ENCODE results near the gene GMDS. TPM values are rescaled to one million over a fixed set of nuclear protein-coding genes. Genes with fewer than 3 reads are reported as not detected.

GMDS gene
- total and polyA plus RNA-seq, 9 donors = 6.6 to 20.6 (median 11.0) TPM

DNA sequence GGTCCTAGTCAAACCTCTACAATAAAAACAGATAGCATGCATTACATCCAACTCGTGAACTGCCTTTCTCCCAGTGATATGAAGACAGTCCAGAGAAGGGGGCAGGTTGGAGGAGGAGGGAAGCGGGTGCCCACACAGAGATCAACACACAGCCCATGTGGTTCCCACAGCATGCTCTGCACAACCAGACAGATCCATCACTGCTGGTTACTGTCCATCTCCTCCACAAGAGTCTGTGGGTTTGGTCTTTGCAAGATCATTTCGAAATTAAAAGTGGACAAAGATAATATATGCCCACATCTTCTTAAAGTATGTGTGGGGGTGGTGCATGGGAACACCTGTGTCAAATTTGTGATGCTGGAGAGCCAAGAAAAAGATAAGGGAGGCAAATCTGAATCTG lies 215.5 kb downstream of the GMDS start:
- 81 to 90% (median 89%) methylated on average over 3 of the region's 3 CpGs for WGBS, 3 donors
- Histone ChIP-seq H3K4me3 (no peak overlapping the region), H3K27ac (no peak overlapping the region), H3K9me3 (no peaks in the 10 kb centered on the region), H3K4me1 (ENCODE audit: insufficient read depth) (peaks cover 1% of the 10 kb centered on the region), H3K27me3 (no peaks in the 10 kb centered on the region), H3K36me3 (no peaks in the 10 kb centered on the region)
- no peak for TF ChIP-seq EP300 (IDR thresholded peaks at IDR 0.05)
- no peak for TF ChIP-seq POLR2A (IDR thresholded peaks at IDR 0.05)
- TF ChIP-seq, protein P1, sequence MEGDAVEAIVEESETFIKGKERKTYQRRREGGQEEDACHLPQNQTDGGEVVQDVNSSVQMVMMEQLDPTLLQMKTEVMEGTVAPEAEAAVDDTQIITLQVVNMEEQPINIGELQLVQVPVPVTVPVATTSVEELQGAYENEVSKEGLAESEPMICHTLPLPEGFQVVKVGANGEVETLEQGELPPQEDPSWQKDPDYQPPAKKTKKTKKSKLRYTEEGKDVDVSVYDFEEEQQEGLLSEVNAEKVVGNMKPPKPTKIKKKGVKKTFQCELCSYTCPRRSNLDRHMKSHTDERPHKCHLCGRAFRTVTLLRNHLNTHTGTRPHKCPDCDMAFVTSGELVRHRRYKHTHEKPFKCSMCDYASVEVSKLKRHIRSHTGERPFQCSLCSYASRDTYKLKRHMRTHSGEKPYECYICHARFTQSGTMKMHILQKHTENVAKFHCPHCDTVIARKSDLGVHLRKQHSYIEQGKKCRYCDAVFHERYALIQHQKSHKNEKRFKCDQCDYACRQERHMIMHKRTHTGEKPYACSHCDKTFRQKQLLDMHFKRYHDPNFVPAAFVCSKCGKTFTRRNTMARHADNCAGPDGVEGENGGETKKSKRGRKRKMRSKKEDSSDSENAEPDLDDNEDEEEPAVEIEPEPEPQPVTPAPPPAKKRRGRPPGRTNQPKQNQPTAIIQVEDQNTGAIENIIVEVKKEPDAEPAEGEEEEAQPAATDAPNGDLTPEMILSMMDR (IDR thresholded peaks at IDR 0.05) = no peak
- intact Hi-C loops (cut with DNase I) = no loop called here
- DNase-seq = no peak

DNA sequence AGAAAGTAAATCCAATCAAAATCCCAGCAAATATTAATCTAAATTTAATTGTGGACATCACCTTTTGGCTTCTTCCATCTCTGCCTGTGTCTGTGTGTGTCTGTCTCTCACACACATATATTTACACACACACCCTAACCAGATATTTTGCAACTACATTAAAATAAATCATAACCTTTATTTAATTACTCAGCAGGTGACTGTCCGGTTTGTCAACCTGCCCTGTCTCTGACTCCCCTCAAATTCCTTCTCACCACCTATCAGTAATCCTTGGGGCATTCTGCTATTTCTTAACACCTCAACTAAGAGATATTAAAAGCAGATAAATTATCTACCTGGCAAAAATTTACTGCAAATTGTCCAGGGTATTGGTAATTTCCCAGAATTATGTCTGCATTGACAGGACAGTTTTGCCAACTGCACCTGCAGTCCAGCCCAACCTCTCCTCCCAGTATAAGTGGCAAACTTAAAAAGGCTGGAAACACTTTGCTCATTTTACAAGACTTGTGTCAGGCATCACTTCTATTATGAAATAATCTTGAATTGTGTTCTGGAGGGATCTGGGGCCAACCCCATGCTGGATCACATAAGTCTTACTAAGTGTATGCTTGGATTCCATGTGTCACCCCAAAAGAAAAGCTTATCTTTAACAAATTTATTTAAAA lies 216.1 kb downstream of the GMDS start:
- Histone ChIP-seq H3K36me3 (no peaks in the 10 kb centered on the region), H3K27ac (no peak overlapping the region), H3K4me3 (no peak overlapping the region), H3K4me1 (ENCODE audit: insufficient read depth) (peaks cover 1% of the 10 kb centered on the region), H3K27me3 (no peaks in the 10 kb centered on the region), H3K9me3 (no peaks in the 10 kb centered on the region)
- DNase-seq = no peak
- intact Hi-C loops (cut with DNase I) = no loop called here
- WGBS, 3 donors = 93 to 100% (median 97%) methylated on average over 1 of the region's 1 CpG
- TF ChIP-seq POLR2A (IDR thresholded peaks at IDR 0.05) (no peak), EP300 (IDR thresholded peaks at IDR 0.05) (no peak)
- TF ChIP-seq, protein P1 (IDR thresholded peaks at IDR 0.05) = no peak

DNA sequence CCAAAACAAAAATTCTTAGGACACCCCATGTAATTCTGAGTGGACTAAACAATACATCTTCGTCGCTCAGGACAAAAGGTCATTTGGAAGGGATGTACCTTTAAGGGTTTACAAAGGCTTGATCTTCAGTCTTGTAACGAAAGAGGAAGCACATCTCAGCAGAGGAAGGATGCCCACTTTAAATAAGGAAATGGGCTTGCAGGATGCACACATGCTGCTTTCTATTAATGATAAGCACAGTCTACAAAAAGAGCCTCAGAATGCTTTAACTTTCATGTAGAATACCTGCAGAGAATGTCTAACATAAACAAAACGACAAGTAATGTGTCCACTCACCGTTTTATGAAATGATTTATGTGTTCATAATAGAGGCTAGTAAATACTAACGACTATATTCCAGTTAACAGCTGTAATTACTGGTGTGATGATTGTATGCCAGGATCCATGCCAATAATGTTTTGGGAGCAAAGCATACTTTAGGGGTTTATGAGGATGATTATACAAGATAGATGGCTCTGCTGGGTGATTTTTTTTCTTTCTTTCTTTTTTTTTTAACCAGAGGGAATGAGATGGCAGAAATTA lies 216.9 kb downstream of the GMDS start:
- H3K4me1 ChIP-seq (ENCODE audit: insufficient read depth) = peaks cover 1% of the 10 kb centered on the region
- H3K9me3 ChIP-seq = no peaks in the 10 kb centered on the region
- H3K4me3 ChIP-seq = no peak overlapping the region
- no peaks in the 10 kb centered on the region for H3K36me3 ChIP-seq
- intact Hi-C loops (cut with DNase I) = no loop called here
- WGBS, 3 donors = 35 to 42% (median 36%) methylated on average over 6 of the region's 6 CpGs
- no peak overlapping the region for H3K27ac ChIP-seq
- no peaks in the 10 kb centered on the region for H3K27me3 ChIP-seq
- no peak for DNase-seq
- no peak for TF ChIP-seq EP300 (IDR thresholded peaks at IDR 0.05)
- TF ChIP-seq, protein P1 (IDR thresholded peaks at IDR 0.05) = no peak
- TF ChIP-seq POLR2A (IDR thresholded peaks at IDR 0.05) = no peak

DNA sequence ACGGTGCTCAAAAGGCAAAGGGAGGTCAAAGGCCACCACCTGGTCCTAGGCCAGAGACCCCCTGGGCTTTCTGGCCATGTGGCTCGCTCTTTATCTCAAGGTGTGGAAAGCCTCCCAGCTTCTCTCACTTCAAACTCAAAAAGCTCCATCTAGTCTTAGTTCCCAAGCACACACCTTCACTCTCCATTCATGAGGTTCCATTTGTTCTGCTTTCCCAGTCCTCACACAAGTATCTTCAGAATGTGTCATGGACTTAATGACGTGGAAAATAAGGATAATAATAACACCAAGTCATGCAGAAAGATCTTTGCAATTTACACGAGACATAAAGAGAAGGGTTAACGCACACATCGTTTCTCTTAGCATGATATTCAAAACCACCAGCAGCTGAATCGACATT lies 219.3 kb downstream of the GMDS start:
- Histone ChIP-seq H3K27ac (no peak overlapping the region), H3K36me3 (no peaks in the 10 kb centered on the region), H3K4me1 (ENCODE audit: insufficient read depth) (peaks cover 4% of the 10 kb centered on the region), H3K9me3 (no peaks in the 10 kb centered on the region), H3K4me3 (no peak overlapping the region), H3K27me3 (no peaks in the 10 kb centered on the region)
- 77 to 88% (median 78%) methylated on average over 7 of the region's 7 CpGs for WGBS, 3 donors
- DNase-seq = no peak
- TF ChIP-seq POLR2A (IDR thresholded peaks at IDR 0.05) (no peak), EP300 (IDR thresholded peaks at IDR 0.05) (no peak)
- TF ChIP-seq, protein P1 (IDR thresholded peaks at IDR 0.05) = no peak
- intact Hi-C loops (cut with DNase I) = no loop called here

All from ovary (tissue), 9 donors.